ENCODE data around the gene PPFIBP1.

DNA sequence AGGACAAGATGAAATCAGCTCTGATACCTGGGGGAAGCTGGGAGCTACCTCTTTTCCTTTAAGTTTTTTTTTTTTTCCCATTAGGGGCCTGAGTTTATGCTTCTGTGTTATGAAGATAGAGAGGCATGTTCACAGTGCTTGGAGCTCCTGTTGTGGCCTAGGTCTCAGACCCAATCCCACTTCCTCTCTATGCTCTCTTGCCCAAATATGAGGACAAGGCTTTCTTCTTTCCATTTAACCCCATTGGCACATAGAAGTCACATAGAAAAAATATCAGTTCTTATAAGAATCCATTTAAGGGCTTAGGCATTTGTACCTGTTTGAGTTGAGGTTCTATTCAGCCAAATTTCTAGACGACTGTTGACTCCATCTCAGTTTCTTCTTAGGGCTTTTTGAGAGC is 199.2 kb downstream of the PPFIBP1 start:
- TF ChIP-seq, protein P1, sequence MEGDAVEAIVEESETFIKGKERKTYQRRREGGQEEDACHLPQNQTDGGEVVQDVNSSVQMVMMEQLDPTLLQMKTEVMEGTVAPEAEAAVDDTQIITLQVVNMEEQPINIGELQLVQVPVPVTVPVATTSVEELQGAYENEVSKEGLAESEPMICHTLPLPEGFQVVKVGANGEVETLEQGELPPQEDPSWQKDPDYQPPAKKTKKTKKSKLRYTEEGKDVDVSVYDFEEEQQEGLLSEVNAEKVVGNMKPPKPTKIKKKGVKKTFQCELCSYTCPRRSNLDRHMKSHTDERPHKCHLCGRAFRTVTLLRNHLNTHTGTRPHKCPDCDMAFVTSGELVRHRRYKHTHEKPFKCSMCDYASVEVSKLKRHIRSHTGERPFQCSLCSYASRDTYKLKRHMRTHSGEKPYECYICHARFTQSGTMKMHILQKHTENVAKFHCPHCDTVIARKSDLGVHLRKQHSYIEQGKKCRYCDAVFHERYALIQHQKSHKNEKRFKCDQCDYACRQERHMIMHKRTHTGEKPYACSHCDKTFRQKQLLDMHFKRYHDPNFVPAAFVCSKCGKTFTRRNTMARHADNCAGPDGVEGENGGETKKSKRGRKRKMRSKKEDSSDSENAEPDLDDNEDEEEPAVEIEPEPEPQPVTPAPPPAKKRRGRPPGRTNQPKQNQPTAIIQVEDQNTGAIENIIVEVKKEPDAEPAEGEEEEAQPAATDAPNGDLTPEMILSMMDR (IDR thresholded peaks at IDR 0.05 in 8 of 11, conservative IDR thresholded peaks at IDR 0.05 in 3 of 11) = no peak
- TF ChIP-seq POLR2A (IDR thresholded peaks at IDR 0.05) = no peak
